ENCODE data around the gene SERPIND1.

SERPIND1 gene

DNA sequence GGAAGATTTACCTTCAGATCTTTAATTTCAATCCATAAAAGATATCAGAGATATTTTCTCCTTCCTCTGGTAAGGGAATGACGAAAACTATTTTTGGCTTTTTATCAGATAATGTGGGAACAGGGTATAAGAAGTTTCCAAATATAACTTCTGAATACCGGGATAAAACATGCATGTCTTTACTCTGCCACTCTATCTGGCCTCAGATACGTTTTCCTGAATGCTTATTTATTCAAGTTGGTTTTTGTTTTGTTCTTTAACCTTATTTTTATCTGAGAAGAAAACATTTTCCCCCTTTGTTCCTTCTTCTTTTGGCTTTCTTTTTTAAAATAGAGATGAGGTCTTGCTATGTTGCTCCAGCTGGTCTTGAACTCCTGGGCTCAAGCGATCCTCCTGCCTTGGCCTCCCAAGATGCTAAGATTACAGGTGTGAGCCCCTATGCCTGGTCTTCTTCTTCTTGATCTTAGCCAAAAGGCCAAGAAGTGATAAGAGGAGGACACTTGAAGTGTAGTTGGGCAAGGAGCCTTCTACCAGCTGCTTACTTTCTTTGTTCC lies 1.5 kb downstream of the SERPIND1 start:
- DNase-seq (ENCODE audit: low read depth, low spot score) = no peak

GRCh38 chr22:20776624-20777405 lies 2.9 kb downstream of the SERPIND1 start:
- no peak for DNase-seq (ENCODE audit: low read depth, low spot score)

GRCh38 chr22:20777420-20778177 lies 3.7 kb downstream of the SERPIND1 start:
- DNase-seq (ENCODE audit: low read depth, low spot score) = no peak

DNA sequence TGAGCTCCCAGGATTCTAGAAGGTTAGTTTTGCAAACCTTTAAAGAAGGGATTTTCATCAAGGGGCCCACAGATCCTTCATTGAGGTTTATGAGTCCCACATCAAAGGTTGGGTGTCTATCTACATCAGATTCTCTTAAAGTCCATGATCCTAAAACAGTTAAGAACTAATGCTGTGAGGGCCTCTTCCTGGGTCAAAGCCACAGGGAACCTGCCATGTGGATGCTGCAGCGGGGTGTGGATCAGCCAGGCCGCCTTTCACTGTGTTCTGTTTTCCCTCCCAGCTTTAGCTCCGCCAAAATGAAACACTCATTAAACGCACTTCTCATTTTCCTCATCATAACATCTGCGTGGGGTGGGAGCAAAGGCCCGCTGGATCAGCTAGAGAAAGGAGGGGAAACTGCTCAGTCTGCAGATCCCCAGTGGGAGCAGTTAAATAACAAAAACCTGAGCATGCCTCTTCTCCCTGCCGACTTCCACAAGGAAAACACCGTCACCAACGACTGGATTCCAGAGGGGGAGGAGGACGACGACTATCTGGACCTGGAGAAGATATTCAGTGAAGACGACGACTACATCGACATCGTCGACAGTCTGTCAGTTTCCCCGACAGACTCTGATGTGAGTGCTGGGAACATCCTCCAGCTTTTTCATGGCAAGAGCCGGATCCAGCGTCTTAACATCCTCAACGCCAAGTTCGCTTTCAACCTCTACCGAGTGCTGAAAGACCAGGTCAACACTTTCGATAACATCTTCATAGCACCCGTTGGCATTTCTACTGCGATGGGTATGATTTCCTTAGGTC lies 5.3 kb downstream of the SERPIND1 start:
- no peak for DNase-seq (ENCODE audit: low read depth, low spot score)

DNA sequence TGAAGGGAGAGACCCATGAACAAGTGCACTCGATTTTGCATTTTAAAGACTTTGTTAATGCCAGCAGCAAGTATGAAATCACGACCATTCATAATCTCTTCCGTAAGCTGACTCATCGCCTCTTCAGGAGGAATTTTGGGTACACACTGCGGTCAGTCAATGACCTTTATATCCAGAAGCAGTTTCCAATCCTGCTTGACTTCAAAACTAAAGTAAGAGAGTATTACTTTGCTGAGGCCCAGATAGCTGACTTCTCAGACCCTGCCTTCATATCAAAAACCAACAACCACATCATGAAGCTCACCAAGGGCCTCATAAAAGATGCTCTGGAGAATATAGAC lies 5.9 kb downstream of the SERPIND1 start:
- no peak for DNase-seq (ENCODE audit: low read depth, low spot score)

- DNase-seq (ENCODE audit: low read depth, low spot score) = no peak
Measured at GRCh38 chr22:20781272-20781990, 7.5 kb downstream of the SERPIND1 start.

- DNase-seq (ENCODE audit: low read depth, low spot score) = no peak
Measured at GRCh38 chr22:20782083-20782482, 8.2 kb downstream of the SERPIND1 start.

GRCh38 chr22:20782596-20783299 lies 8.8 kb downstream of the SERPIND1 start:
- no peak for DNase-seq (ENCODE audit: low read depth, low spot score)

DNA sequence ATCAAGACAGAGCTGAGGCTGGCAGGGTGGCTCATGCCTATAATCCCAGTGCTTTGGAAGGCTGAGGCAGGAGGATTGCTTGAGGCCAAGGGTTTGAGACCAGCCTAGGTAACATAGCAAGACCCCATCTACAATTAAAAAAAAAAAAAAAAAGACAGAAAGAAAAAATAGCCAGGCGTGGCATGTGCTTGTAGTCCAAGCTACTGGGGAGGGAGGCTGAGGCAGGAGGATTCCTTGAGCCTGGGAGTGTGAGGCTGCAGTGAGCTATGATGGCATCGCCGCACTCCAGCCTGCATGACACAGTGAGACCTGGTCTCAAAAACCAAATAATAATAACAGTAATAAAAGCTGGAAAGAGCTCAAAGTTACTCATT lies 9.4 kb downstream of the SERPIND1 start:
- DNase-seq (ENCODE audit: low read depth, low spot score) = no peak

- DNase-seq (ENCODE audit: low read depth, low spot score) = peak; percentile 20
Measured at GRCh38 chr22:20783844-20784723, 10.2 kb downstream of the SERPIND1 start.

DNA sequence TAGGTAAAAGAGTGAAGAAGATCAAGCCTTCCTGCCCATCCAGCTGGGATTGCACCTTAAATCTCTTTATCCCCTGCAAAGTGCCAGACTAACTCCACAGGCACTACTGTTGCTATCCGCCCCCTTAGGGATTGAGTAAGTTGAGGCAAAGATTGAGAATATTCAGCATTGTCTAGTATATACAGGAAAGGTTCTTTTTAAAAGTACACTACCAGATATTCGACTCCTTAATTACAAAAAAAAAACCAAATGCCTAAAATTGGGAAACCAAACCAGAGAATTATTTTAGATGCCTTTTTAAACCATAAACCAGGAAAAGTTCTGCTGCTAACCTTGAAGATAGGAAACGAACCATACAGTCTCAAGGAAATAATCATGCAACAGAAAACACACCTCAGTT lies 11.5 kb downstream of the SERPIND1 start:
- DNase-seq (ENCODE audit: low read depth, low spot score) = no peak

DNA sequence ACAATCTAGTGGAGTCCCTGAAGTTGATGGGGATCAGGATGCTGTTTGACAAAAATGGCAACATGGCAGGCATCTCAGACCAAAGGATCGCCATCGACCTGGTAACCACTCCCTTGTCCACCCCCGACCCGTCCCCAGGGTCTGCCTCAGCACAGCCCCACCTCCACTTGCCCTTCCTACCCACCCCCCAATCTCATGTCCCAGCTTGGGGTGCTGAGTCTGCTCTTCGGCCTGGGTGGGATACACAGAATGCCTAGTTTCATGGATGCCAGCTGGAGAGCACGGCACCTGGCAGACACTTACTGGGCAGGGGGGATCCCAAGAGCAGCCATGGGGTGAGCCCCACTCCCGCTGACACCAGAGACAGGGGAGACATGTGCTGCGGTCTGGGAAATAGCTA lies 12.1 kb downstream of the SERPIND1 start:
- no peak for DNase-seq (ENCODE audit: low read depth, low spot score)

DNA sequence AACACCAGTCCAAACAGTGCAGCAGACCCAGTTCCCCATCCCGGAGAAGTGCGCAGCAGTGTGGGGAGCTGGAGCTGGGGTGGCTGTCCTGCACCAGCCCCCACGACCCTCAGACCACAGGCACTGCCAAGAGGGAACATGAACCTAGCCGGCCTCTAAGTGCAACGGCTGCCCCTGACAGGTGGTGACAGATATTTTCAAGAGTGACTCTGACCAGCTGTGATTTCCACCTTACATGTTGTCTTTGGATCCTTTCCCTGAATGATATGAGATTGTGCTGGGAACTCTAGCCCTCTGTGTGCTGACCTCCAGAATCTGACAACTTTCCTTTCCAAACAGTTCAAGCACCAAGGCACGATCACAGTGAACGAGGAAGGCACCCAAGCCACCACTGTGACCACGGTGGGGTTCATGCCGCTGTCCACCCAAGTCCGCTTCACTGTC lies 12.6 kb downstream of the SERPIND1 start:
- DNase-seq (ENCODE audit: low read depth, low spot score) = no peak

DNA sequence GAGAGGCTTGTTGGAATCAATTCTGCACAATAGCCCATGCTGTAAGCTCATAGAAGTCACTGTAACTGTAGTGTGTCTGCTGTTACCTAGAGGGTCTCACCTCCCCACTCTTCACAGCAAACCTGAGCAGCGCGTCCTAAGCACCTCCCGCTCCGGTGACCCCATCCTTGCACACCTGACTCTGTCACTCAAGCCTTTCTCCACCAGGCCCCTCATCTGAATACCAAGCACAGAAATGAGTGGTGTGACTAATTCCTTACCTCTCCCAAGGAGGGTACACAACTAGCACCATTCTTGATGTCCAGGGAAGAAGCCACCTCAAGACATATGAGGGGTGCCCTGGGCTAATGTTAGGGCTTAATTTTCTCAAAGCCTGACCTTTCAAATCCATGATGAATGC lies 13.3 kb downstream of the SERPIND1 start:
- no peak for DNase-seq (ENCODE audit: low read depth, low spot score)

GRCh38 chr22:20787746-20788626 lies 14.1 kb downstream of the SERPIND1 start:
- no peak for DNase-seq (ENCODE audit: low read depth, low spot score)

DNA sequence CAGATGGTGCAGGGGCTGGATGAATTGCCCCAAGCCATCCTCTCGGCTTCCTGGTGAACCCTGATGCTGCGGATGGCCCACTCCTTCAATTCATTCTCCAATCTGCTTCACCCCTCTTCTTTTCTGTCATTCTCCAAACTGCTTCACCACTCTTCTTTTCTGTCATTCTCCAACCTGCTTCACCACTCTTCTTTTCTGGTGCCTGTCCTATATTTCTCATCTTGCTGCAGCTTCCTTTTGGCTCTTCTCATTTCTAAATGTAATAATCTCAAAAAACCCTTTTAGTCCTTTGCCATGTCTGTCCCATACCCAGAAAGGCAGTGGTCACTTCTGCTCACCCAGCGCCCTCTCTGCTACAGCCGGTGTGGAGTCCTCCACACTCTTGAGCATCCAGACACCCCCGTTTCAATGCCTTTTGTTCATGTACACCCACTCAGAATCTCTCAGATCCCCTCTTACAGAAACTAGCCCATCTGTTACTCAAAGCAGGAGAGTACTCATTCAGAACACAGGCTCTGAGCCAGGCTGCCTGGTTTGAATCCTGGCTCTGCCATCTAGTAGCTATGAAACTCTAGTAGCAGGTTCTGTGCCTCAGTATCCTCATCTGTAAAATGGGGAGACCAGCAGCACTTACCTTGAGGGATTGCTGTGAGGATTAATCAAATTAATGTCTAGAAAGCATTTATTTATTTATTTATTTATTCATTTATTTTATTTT lies 14.9 kb downstream of the SERPIND1 start:
- DNase-seq (ENCODE audit: low read depth, low spot score) = no peak

DNA sequence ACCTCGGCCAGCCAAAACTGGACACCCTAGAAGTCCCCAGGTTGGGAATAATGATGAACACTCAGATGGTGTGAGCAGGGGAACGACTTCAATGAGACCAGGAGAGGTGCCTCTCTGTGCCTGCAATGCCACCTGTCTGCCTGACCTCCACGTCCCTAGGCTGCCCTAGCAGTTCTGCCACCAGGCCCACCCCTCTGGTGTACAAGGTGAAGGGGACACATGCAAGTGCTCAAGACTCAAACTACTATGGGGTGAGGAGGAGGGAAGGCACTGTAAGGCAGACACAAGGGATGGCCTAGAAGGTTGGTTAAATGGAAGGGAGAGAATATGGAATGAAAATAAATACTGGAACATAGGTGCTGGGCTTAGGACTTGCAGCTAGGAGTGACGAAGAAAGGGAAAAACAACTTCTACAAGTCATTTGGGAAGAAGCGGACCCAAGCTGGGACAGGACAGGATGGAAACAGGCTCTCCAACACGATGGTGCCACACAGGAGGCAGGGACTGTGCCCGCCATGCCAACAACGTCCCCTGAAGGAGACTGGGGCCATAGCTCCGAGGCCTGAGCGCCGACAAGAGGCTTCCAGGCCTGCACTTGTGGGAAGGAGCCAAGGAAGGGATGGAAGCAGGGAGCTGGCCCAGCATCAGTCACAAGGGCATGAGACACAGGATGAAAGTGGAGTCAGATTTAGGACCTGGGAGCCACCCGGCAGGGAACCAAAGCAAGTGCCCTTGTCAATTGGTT lies 18.5 kb downstream of the SERPIND1 start:
- DNase-seq (ENCODE audit: low read depth, low spot score) = no peak
